AG04450 (cell line): Measurements from ENCODE around the gene BPIFB4. TPM values are rescaled to one million over a fixed set of nuclear protein-coding genes. Genes with fewer than 3 reads are reported as not detected.
"Not testable (repeated sequence)": the region's sequence is repeated elsewhere in the genome, so short reads cannot be mapped to it uniquely, and the experiment has no call there.

Source experiments
- CTCF ChIA-PET: fragments of 300-600, 350-600 bp; formaldehyde crosslinking; extraction: SDS; loops from one replicate; lab custom pipeline; 2022; ENCODE audit warnings: antibody characterized with exemption, inconsistent platforms; lab: Charles Lee
- POLR2A ChIA-PET: fragments of 350-600 bp; formaldehyde crosslinking; extraction: SDS; loops from one replicate; lab custom pipeline; 2021; ENCODE audit warnings: antibody characterized with exemption, inconsistent platforms; lab: Yijun Ruan, JAX
- DNase-seq: peaks from one replicate; pipeline ENCODE4 v3.0.0-alpha.2; 2011; ENCODE audit warnings: low read depth, low spot score
- H3K27ac ChIP-seq: one replicate; pipeline ENCODE4 v1.5.1; 2012; ENCODE audit warnings: low read depth, low read length, control low read depth
- H3K27me3 ChIP-seq: one replicate; pipeline ENCODE4 v1.6.0; 2012; ENCODE audit warnings: low read length; ENCODE audit not compliant: control insufficient read depth, insufficient read depth
- H3K4me3 ChIP-seq: 2 replicates; pipeline ENCODE4 v1.5.1; 2011; ENCODE audit warnings: mild to moderate bottlenecking, low read depth, low read length, control low read depth
- H3K9me3 ChIP-seq: 2 replicates; pipeline ENCODE4 v1.5.1; 2012; ENCODE audit warnings: low read length; ENCODE audit not compliant: control insufficient read depth, insufficient read depth
- polyA plus RNA-seq: library from polyadenylated mRNA; depleted of rRNA; stranded (reverse); fragments of >200 nt; gene quantifications from 2 replicates; pipeline ENCODE4 v1.2.3, GENCODE V29; 2011
- TF ChIP-seq, protein P1 (sequence below): IDR thresholded peaks from 2 replicates; pipeline ENCODE4 v1.5.1; 2011; ENCODE audit warnings: low read depth, low read length, control low read depth, inconsistent platforms

Gene BPIFB4
- polyA plus RNA-seq, 1 experiment: not detected

- H3K27me3 ChIP-seq, H3K27ac ChIP-seq, DNase-seq, POLR2A ChIA-PET, H3K9me3 ChIP-seq, H3K4me3 ChIP-seq: not testable (repeated sequence)
- CTCF ChIA-PET: interaction anchor here (1.0 to 1.2 kb wide), 4 partner anchors 151 to 306 kb away, joined by 3 to 8 read pairs (median 4); no protein-coding TSS in a partner anchor
- TF ChIP-seq, protein P1, sequence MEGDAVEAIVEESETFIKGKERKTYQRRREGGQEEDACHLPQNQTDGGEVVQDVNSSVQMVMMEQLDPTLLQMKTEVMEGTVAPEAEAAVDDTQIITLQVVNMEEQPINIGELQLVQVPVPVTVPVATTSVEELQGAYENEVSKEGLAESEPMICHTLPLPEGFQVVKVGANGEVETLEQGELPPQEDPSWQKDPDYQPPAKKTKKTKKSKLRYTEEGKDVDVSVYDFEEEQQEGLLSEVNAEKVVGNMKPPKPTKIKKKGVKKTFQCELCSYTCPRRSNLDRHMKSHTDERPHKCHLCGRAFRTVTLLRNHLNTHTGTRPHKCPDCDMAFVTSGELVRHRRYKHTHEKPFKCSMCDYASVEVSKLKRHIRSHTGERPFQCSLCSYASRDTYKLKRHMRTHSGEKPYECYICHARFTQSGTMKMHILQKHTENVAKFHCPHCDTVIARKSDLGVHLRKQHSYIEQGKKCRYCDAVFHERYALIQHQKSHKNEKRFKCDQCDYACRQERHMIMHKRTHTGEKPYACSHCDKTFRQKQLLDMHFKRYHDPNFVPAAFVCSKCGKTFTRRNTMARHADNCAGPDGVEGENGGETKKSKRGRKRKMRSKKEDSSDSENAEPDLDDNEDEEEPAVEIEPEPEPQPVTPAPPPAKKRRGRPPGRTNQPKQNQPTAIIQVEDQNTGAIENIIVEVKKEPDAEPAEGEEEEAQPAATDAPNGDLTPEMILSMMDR: peak; percentile 54
These were observed 16.6 kb downstream of the BPIFB4 start for GRCh38 chr20:33095902-33096584.

DNA sequence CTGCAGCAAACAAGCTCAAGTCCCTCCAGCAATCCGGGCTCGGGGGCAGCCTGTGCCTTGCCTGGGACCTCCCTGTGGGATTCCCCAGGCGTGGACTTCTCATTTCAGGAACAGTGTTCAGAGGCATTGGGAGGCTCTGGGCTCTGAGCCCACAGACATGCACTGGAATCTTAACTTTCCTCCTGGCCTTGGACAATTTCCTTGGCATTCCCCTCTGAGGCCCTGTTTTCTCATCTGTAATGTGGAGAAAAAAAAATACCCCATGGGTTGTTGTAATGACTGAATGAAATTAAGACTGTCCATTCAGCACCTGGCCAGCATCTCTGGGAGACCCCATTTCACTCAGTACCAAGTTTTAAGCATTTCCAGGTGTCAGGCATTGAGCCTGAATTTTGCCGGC lies 17.6 kb downstream of the BPIFB4 start:
- Histone ChIP-seq H3K27ac (no peak overlapping the region), H3K27me3 (peaks cover 2% of the 10 kb centered on the region), H3K4me3 (no peak overlapping the region), H3K9me3 (no peaks in the 10 kb centered on the region)
- ChIA-PET CTCF (interaction anchor here (1.0 kb wide), 1 partner anchor 193 kb away, joined by 3 read pairs; no protein-coding TSS in a partner anchor), POLR2A (no interaction called here)
- TF ChIP-seq, protein P1: no peak
- no peak for DNase-seq

DNA sequence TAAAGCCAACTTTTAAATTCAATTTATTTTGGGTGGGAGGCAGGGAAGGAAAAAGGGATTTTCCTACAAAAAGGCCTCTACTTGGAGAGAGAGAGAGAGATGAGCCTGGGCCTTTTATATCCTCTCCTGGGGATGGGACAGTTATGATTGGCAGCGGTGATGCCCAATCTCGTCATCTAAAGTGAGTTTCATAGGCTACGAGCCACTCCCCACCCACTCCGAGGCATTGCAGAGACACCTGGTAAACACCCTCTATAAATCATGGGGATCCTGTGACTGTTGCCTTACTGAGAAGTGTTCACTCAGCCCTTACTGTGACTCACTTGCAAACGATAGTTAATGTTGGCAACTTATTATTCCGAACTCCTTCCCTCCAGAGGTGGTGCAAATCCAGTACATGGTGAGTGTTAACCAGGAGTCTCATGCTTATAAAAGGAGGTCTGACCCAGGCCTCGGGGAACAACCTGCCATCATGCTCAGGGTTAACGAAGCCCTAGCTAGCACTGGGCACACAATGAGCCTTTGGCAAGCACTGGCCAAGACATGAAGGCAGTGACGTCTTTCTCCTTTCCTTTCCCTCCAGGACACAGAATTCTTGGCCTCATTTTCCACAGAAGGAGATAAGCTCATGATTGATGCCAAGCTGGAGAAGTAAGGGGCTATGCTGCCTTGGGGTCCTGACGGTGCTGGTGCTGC lies 20.5 kb downstream of the BPIFB4 start:
- Histone ChIP-seq H3K4me3 (no peak overlapping the region), H3K27me3 (peaks cover 6% of the 10 kb centered on the region), H3K27ac (no peak overlapping the region), H3K9me3 (no peaks in the 10 kb centered on the region)
- TF ChIP-seq, protein P1: no peak
- CTCF ChIA-PET: no interaction called here
- DNase-seq: no peak
- POLR2A ChIA-PET: no interaction called here

DNA sequence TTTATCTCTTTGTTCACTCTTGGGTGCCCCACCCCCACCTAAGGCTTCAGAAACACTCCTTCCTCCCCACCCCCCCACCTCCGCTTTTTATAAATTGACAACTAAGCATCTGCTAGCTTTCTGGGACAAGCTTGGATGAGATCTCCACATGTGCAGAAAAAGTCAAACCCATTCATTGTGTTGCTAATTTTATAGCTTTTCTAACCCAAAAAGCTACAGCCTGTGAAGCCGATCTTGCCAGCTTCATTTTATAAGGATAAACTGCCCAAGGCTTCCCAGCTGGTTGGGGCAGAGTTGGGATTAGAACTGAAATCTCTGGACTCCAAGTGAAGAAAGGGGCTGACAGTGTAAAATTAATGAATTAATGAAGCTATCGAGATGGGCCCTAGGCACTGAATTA lies 24.1 kb downstream of the BPIFB4 start:
- TF ChIP-seq, protein P1: no peak
- no peak for DNase-seq
- H3K27ac ChIP-seq: no peak overlapping the region
- H3K4me3 ChIP-seq: no peak overlapping the region
- H3K9me3 ChIP-seq: no peaks in the 10 kb centered on the region
- ChIA-PET POLR2A (no interaction called here), CTCF (interaction anchor here (0.6 kb wide), 1 partner anchor 10 kb away, joined by 4 read pairs; no protein-coding TSS in a partner anchor)
- peaks cover 6% of the 10 kb centered on the region for H3K27me3 ChIP-seq

DNA sequence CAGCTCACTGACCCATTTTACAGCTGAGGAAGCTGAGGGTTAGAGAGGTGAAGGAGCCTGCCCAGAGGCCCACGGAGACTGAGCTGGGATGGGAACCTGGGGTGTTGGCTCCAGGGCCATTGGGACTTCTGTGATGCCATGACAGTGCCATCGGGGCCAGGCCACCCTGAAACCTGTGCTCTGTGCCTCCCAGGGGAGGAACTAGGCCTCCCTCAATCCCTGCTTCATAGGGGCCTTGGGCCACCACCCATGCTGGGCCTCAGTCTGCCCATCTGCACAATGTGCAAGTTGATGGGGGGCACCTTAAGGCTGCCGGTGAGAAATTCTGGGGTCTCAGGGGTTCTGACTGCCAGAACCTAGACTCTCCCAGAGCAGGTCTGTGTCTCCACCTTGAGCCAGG lies 24.9 kb downstream of the BPIFB4 start:
- H3K4me3 ChIP-seq: no peak overlapping the region
- H3K9me3 ChIP-seq: no peaks in the 10 kb centered on the region
- ChIA-PET CTCF (no interaction called here), POLR2A (no interaction called here)
- TF ChIP-seq, protein P1: no peak
- no peak overlapping the region for H3K27ac ChIP-seq
- no peak for DNase-seq
- H3K27me3 ChIP-seq: peaks cover 6% of the 10 kb centered on the region
